Measurements from ENCODE around the gene TESK2. TPM values are rescaled to one million over a fixed set of nuclear protein-coding genes. Genes with fewer than 3 reads are reported as not detected.
"Not testable (repeated sequence)": the region's sequence is repeated elsewhere in the genome, so short reads cannot be mapped to it uniquely, and the experiment has no call there.

TESK2 gene
- polyA plus RNA-seq, 1 of the 3 experiments (the other 2 are of a cell fraction) = 1.3 TPM

GRCh38 chr1:45477646-45478045 is 13.3 kb downstream of the TESK2 start:
- H3F3A ChIP-seq (replicated peaks; ENCODE audit: insufficient read depth) = no peaks in the 10 kb centered on the region
- H3K4me2 ChIP-seq = no peak overlapping the region
- no peaks in the 10 kb centered on the region for H3K36me3 ChIP-seq (replicated peaks in 1 of 2; ENCODE audit: control insufficient read depth in 1 of 2, insufficient read depth in 2 of 2, low read length in 1 of 2)
- TF ChIP-seq EZH2phosphoT487 (IDR thresholded peaks at IDR 0.05; ENCODE audit: borderline replicate concordance, low read depth) (no peak), POLR2AphosphoS5 (IDR thresholded peaks at IDR 0.05; ENCODE audit: low read depth, low read length) (no peak)
- no peak for DNase-seq
- H3K4me3 ChIP-seq (ENCODE audit: low read depth in 2 of 2, low read length in 1 of 2) = no peak overlapping the region
- H3K9me3 ChIP-seq = no peaks in the 10 kb centered on the region
- ChIA-PET POLR2A (no interaction called here), CTCF (interaction anchor here (0.6 to 1.8 kb wide), 2 partner anchors 15 to 117 kb away, joined by 3 to 7 read pairs; no protein-coding TSS in a partner anchor)
- no peaks in the 10 kb centered on the region for H3K9me2 ChIP-seq
- no peaks in the 10 kb centered on the region for H3K27me3 ChIP-seq (ENCODE audit: insufficient read depth)
- no peaks in the 10 kb centered on the region for H3K79me2 ChIP-seq (ENCODE audit: insufficient read depth)
- WGBS (ENCODE audit: low lambda C conversion rate) = 81% methylated on average over 3 of the region's 3 CpGs
- H3K4me1 ChIP-seq (ENCODE audit: control insufficient read depth in 1 of 2, insufficient read depth in 2 of 2, low read depth in 1 of 2, low read length in 1 of 2) = no peaks in the 10 kb centered on the region
- no peaks in the 10 kb centered on the region for H4K20me1 ChIP-seq (ENCODE audit: insufficient read depth)
- H2AFZ ChIP-seq (ENCODE audit: low read depth) = no peak overlapping the region
- no peak overlapping the region for H3K27ac ChIP-seq (ENCODE audit: low read depth in 2 of 2, low read length in 1 of 2)
- no peak overlapping the region for H3K9ac ChIP-seq

DNA sequence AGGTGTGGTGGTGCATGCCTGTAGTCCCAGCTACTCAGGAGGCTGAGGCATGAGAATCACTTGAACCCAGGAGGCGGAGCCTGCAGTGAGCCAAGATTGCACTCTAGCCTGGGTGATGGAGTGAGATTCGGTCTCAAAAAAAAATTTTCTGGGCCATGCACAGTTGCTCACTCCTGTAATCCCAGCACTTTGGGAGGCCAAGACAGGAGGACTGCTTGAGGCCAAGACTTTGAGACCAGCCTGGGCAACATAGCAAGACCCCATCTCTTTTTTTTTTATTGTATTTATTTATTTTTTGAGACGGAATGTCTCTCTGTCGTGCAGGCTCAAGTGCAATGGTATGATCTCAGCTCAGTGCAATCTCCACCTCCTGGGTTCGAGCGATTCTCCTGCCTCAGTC is 16.8 kb downstream of the TESK2 start:
- H3K79me2 ChIP-seq (ENCODE audit: insufficient read depth); POLR2A ChIA-PET: not testable (repeated sequence)
- CTCF ChIA-PET = interaction anchor here (1.1 kb wide), 1 partner anchor 115 kb away, joined by 3 read pairs; no protein-coding TSS in a partner anchor

DNA sequence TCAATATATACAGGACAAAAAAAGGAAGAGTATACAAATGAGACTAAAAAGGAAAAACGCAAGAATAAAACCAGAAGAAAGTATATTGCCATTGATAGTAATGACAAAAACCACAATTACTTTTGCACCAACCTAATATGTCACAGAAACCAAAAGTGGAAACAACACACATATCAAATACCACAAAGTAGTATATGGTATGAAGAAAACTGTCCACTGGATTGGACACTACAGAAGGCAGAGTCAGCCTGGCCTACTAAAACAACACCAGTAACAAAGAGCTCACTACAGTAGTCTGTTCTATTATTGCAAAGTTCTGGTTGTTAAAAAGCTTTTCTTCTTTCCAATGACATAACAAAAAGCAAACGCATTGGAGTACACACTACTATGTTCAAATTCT is 17.7 kb downstream of the TESK2 start:
- TF ChIP-seq RFX5 (IDR thresholded peaks at IDR 0.05; ENCODE audit: low read length) (no peak), NRF1 (IDR thresholded peaks at IDR 0.05; ENCODE audit: low read depth, low read length) (no peak), JUND (IDR thresholded peaks at IDR 0.05) (no peak), PBX3 (IDR thresholded peaks at IDR 0.05) (no peak), RAD21 (IDR thresholded peaks at IDR 0.05; ENCODE audit: low read length) (no peak), MEF2A (IDR thresholded peaks at IDR 0.05; ENCODE audit: borderline replicate concordance, low read depth) (no peak), TEAD4 (IDR thresholded peaks at IDR 0.05; ENCODE audit: borderline replicate concordance, insufficient read depth) (no peak), FOSL2 (IDR thresholded peaks at IDR 0.05; ENCODE audit: borderline replicate concordance, low read depth) (no peak), SIN3A (IDR thresholded peaks at IDR 0.05; ENCODE audit: borderline replicate concordance, low read depth, low read length) (no peak), FOXM1 (IDR thresholded peaks at IDR 0.05; ENCODE audit: low read depth) (no peak), REST (IDR thresholded peaks at IDR 0.05; ENCODE audit: low read depth, low read length) (no peak), RCOR1 (IDR thresholded peaks at IDR 0.05; ENCODE audit: low read length) (no peak), TCF12 (IDR thresholded peaks at IDR 0.05) (no peak)
- TF ChIP-seq, protein P1, sequence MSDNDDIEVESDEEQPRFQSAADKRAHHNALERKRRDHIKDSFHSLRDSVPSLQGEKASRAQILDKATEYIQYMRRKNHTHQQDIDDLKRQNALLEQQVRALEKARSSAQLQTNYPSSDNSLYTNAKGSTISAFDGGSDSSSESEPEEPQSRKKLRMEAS (IDR thresholded peaks at IDR 0.05; ENCODE audit: low read depth) = no peak
- TF ChIP-seq, protein P2, sequence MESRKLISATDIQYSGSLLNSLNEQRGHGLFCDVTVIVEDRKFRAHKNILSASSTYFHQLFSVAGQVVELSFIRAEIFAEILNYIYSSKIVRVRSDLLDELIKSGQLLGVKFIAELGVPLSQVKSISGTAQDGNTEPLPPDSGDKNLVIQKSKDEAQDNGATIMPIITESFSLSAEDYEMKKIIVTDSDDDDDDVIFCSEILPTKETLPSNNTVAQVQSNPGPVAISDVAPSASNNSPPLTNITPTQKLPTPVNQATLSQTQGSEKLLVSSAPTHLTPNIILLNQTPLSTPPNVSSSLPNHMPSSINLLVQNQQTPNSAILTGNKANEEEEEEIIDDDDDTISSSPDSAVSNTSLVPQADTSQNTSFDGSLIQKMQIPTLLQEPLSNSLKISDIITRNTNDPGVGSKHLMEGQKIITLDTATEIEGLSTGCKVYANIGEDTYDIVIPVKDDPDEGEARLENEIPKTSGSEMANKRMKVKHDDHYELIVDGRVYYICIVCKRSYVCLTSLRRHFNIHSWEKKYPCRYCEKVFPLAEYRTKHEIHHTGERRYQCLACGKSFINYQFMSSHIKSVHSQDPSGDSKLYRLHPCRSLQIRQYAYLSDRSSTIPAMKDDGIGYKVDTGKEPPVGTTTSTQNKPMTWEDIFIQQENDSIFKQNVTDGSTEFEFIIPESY (IDR thresholded peaks at IDR 0.05; ENCODE audit: borderline replicate concordance, low read depth) = no peak
- Histone ChIP-seq H3K4me2 (no peak overlapping the region), H3K27me3 (ENCODE audit: insufficient read depth) (no peaks in the 10 kb centered on the region), H3K9me2 (no peaks in the 10 kb centered on the region), H3K9me3 (no peaks in the 10 kb centered on the region), H3K36me3 (replicated peaks in 1 of 2; ENCODE audit: control insufficient read depth in 1 of 2, insufficient read depth in 2 of 2, low read length in 1 of 2) (no peaks in the 10 kb centered on the region), H3K27ac (ENCODE audit: low read depth in 2 of 2, low read length in 1 of 2) (no peak overlapping the region), H3K4me3 (ENCODE audit: low read depth in 2 of 2, low read length in 1 of 2) (no peak overlapping the region), H3K79me2 (ENCODE audit: insufficient read depth) (no peaks in the 10 kb centered on the region), H3K4me1 (ENCODE audit: control insufficient read depth in 1 of 2, insufficient read depth in 2 of 2, low read depth in 1 of 2, low read length in 1 of 2) (no peaks in the 10 kb centered on the region), H3K9ac (no peak overlapping the region), H4K20me1 (ENCODE audit: insufficient read depth) (no peaks in the 10 kb centered on the region), H3F3A (replicated peaks; ENCODE audit: insufficient read depth) (no peaks in the 10 kb centered on the region), H2AFZ (ENCODE audit: low read depth) (no peak overlapping the region)
- no peak for DNase-seq
- ChIA-PET POLR2A (no interaction called here), CTCF (interaction anchor here (0.8 to 1.1 kb wide), 2 partner anchors 114 to 455 kb away, joined by 3 read pairs; no protein-coding TSS in a partner anchor)
- WGBS (ENCODE audit: low lambda C conversion rate) = 95% methylated on average over 2 of the region's 2 CpGs

More for the DNA sequence above, 16.8 kb downstream of the TESK2 start:
- H2AFZ ChIP-seq (ENCODE audit: low read depth); H3K4me2 ChIP-seq; H3K36me3 ChIP-seq (replicated peaks in 1 of 2; ENCODE audit: control insufficient read depth in 1 of 2, insufficient read depth in 2 of 2, low read length in 1 of 2); H3K4me1 ChIP-seq (ENCODE audit: control insufficient read depth in 1 of 2, insufficient read depth in 2 of 2, low read depth in 1 of 2, low read length in 1 of 2); H3K9me2 ChIP-seq; DNase-seq; H3K9me3 ChIP-seq; H3F3A ChIP-seq (replicated peaks; ENCODE audit: insufficient read depth); H3K9ac ChIP-seq; H3K27me3 ChIP-seq (ENCODE audit: insufficient read depth); H3K4me3 ChIP-seq (ENCODE audit: low read depth in 2 of 2, low read length in 1 of 2); H3K27ac ChIP-seq (ENCODE audit: low read depth in 2 of 2, low read length in 1 of 2); H4K20me1 ChIP-seq (ENCODE audit: insufficient read depth): not testable (repeated sequence)
- 86% methylated on average over 6 of the region's 6 CpGs for WGBS (ENCODE audit: low lambda C conversion rate)
